KOPT-K1 (cell line): ENCODE data around the gene SLC30A9.

Source experiments
- H3K27ac ChIP-seq: fragments of 200-600 bp; sonication (generic); 2 replicates; pipeline ENCODE4 v1.5.1; 2016; ENCODE audit warnings: antibody characterized with exemption, mild to moderate bottlenecking, low read depth, low read length; ENCODE audit not compliant: poor library complexity, severe bottlenecking
- H3K36me3 ChIP-seq: fragments of 200-600 bp; sonication (generic); 2 replicates; pipeline ENCODE4 v1.5.1; 2017; ENCODE audit warnings: antibody characterized with exemption, mild to moderate bottlenecking, low read length, moderate library complexity; ENCODE audit not compliant: insufficient read depth
- H3K9me3 ChIP-seq: fragments of 200-600 bp; sonication (generic); 2 replicates; pipeline ENCODE4 v1.5.1; 2017; ENCODE audit warnings: antibody characterized with exemption, low read length, mild to moderate bottlenecking; ENCODE audit not compliant: insufficient read depth, poor library complexity, severe bottlenecking

SLC30A9 gene

DNA sequence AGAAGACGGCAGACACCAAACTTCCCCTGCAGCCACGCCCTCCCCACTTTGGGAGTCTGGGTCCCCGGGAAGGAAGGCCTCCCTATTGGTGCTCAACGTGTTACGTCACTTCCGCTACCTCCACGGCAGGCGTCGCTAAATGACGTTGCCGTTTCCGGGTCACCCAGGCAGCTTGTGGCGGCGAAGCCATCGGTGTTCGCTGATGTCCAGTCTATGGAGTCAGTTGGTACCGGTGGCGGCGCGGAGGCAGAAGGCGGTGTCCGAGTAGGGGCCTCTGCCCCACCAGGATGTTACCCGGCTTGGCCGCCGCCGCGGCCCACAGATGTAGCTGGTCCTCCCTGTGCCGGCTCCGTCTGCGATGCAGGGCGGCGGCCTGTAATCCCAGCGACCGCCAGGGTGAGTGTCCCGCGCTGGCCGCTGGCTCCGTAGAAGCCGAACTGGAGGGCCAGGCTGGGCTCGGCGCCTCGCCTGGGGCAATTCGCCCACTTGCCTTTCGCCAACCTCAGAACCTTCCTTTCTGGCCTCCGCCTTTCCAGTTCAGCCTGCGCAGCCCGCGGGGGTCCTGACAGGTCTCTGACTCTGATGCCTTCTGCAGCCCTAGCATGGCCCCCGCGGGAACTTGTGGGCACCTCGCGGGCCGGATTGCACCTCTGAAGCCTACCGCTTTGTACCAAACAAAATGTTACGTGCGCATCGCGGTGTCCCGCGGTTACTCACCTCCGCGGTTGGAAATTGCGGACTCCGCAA lies at the start of gene SLC30A9:
Gene SLC30A9 (plus strand): TSS at position 166 of the 747 bp plus-strand sequence. CDS start 122 bp downstream, at position 288.
- Histone ChIP-seq H3K27ac (peak within 1 kb of the TSS; percentile 59), H3K36me3 (no peaks in the 10 kb centered on the region), H3K9me3 (no peaks in the 10 kb centered on the region)

GRCh38 chr4:41940834-41941233 lies 49.5 kb upstream of the SLC30A9 start:
- H3K27ac ChIP-seq: no peak overlapping the region
- peaks cover 88% of the 10 kb centered on the region for H3K36me3 ChIP-seq

GRCh38 chr4:41943506-41943905 lies 46.8 kb upstream of the SLC30A9 start:
- Histone ChIP-seq H3K27ac (no peak overlapping the region), H3K36me3 (peaks cover 99% of the 10 kb centered on the region), H3K9me3 (no peaks in the 10 kb centered on the region)

More at GRCh38 chr4:41940834-41941233, 49.5 kb upstream of the SLC30A9 start:
- H3K9me3 ChIP-seq: no peaks in the 10 kb centered on the region

DNA sequence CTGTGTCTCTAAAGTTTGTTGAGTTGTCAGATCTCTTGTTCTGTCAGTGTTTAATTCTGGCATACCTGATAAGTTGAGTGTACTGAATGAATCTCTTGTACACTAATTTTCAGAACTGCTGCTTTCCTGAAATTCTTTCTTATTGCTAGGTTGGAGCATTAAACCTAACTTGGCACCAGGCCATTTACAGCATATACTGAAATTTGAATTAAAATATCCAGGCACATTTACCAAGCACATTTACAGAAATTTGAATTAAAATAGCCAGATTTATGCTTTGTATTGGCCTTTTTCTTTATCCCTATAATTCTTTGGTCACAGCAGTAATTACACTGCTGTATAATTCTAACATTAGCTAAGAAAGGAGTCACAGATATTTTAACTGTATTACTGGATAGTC lies 46.2 kb upstream of the SLC30A9 start:
- Histone ChIP-seq H3K27ac (no peak overlapping the region), H3K36me3 (peaks cover 98% of the 10 kb centered on the region), H3K9me3 (no peaks in the 10 kb centered on the region)

DNA sequence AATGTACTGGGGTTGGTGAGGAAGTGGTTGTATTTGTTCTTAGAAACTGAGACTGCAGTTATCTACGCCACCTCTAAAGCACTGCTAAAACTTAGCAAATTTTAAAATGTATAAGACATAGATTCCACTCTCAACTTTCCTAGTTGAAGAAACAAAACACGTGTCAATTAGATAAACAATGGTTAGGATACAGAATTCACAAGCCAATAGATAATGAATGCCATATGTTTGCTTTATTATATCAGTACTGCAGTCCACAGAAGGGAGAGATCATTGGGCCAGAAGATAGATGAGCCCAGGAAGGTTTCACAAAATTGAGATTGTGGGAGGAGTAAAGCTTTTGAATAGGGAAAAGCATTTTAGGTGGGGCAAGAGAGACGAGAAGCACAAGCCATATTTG lies 40.8 kb upstream of the SLC30A9 start:
- Histone ChIP-seq H3K27ac (no peak overlapping the region), H3K36me3 (peaks cover 96% of the 10 kb centered on the region), H3K9me3 (no peaks in the 10 kb centered on the region)

- Histone ChIP-seq H3K27ac (no peak overlapping the region), H3K36me3 (peaks cover 65% of the 10 kb centered on the region), H3K9me3 (no peaks in the 10 kb centered on the region)
Measured at GRCh38 chr4:41957634-41958033, 32.7 kb upstream of the SLC30A9 start.

- Histone ChIP-seq H3K9me3 (no peaks in the 10 kb centered on the region), H3K36me3 (peaks cover 20% of the 10 kb centered on the region), H3K27ac (no peak overlapping the region)
Measured at GRCh38 chr4:41963105-41963504, 27.2 kb upstream of the SLC30A9 start.

DNA sequence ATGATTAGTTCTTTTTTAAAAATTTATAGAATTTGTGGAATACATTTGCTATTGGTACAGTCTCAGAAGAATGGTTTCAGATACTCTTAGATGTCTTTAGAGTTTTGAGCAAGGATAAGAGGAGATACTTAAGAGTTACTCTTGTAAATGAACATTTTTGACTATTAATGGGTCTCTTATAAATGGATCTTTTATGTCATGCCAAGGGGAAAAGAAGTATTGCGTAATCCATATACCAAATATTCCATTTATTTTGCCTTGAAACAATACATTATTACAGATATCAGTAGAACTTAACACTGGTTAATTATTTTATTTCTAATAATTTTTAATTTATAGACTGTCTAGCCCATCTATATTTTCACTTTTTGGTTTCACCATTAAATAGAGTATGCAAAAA lies 25.9 kb upstream of the SLC30A9 start:
- Histone ChIP-seq H3K36me3 (peaks cover 7% of the 10 kb centered on the region; the same call in 1 of the 2 replicates), H3K9me3 (peaks cover 12% of the 10 kb centered on the region), H3K27ac (no peak overlapping the region)

DNA sequence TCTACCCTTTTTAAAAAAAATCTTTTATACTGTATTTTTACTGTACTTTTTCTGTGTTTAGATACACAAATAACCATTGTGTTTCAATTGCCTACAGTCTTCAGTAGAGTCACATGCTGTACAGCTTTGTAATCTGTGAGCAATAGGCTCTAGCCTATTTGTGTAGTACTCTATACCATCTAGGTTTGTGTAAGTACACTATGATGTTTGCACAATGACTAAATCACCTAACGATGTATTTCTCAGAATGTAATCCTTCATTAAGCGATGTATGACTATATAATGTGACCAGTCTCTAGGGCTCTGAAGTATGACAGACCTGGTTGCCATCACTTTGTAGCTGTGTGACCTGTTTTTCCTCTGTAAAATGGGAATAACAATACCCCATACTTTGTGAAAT lies 22.9 kb upstream of the SLC30A9 start:
- H3K9me3 ChIP-seq: peaks cover 23% of the 10 kb centered on the region
- no peak overlapping the region for H3K27ac ChIP-seq
- no peaks in the 10 kb centered on the region for H3K36me3 ChIP-seq

DNA sequence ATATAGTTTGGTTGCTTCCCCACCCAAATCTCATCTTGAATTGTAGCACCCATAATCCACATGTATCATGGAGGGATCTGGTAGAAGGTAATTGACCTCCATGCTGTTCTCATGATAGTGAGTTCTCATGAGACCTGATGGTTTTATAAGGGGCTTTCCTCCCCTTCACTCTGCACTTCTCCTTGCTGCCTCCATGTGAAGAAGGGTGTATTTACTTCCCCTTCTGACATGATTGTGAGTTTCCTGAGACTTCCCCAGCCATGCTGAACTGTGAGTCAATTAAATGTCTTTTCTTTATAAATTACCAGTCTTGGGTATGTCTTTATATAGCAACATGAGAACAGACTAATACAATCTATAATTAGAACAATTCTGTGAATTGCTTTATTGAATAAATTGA lies 20.7 kb upstream of the SLC30A9 start:
- no peaks in the 10 kb centered on the region for H3K36me3 ChIP-seq
- H3K27ac ChIP-seq: no peak overlapping the region
- H3K9me3 ChIP-seq: peaks cover 23% of the 10 kb centered on the region

DNA sequence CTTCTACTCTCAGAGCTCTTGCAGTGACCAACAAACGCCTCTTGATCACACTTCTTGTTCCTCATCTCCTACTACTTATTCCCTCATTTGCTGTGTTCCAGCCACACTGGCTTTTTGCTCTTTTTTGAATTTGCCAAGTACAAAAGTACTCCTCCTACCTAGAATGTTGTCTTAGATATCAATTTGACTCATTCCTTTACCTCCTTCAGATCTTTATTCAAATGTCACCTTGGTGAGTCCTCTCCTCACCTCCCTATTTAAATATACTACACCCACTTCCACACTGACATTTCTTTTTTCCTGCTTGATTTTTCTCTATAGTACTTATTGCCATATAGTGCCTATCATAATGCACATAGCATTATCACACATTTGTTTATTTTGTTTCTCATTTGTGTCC lies 15.0 kb upstream of the SLC30A9 start:
- no peaks in the 10 kb centered on the region for H3K36me3 ChIP-seq
- peaks cover 7% of the 10 kb centered on the region for H3K9me3 ChIP-seq
- no peak overlapping the region for H3K27ac ChIP-seq

- Histone ChIP-seq H3K27ac (no peak overlapping the region), H3K9me3 (peaks cover under 1% of the 10 kb centered on the region), H3K36me3 (no peaks in the 10 kb centered on the region)
Measured at GRCh38 chr4:41976775-41977516, 13.4 kb upstream of the SLC30A9 start.

GRCh38 chr4:41977709-41978108 lies 12.6 kb upstream of the SLC30A9 start:
- H3K9me3 ChIP-seq: no peaks in the 10 kb centered on the region
- no peak overlapping the region for H3K27ac ChIP-seq
- no peaks in the 10 kb centered on the region for H3K36me3 ChIP-seq

DNA sequence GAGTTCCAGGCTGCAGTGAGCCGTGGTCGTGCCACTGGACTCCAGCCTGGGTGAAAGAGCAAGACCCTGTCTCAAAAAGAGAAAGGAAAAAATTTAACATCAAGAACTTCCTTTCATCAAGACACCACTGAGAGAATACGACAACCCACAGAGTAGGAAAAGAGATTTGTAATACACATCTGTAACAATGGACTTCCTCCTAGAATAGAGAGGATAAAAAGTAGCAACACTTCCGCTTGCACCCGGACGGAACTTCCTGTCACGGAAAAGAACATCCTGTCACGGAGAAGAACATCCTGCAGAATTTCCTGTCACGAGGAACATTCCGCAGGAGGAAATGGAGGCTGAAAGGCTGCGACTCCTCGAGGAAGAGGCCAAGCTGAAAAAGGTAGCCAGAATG lies 8.9 kb upstream of the SLC30A9 start, which contains the start of gene DCAF4L1:
Gene DCAF4L1 (plus strand): TSS at position 301 of the 400 bp plus-strand sequence. CDS start 37 bp downstream, at position 338.
- no peak within 1 kb of the TSS for H3K27ac ChIP-seq
- no peaks in the 10 kb centered on the region for H3K9me3 ChIP-seq
- no peaks in the 10 kb centered on the region for H3K36me3 ChIP-seq

GRCh38 chr4:41982716-41983115 lies 7.6 kb upstream of the SLC30A9 start:
- no peaks in the 10 kb centered on the region for H3K36me3 ChIP-seq
- H3K27ac ChIP-seq: no peak overlapping the region
- H3K9me3 ChIP-seq: no peaks in the 10 kb centered on the region
